HG03442 (cell line): ENCODE measurements around the gene PPP2R2C.

Source experiments
- ATAC-seq: cut with Tn5 transposase; IDR thresholded peaks from one replicate; pipeline ENCODE4 v1.9.1; 2021; ENCODE audit warnings: mild to moderate bottlenecking, moderate library complexity; ENCODE audit not compliant: unreplicated experiment

The PPP2R2C gene

GRCh38 chr4:6469898-6470501 is 2.4 kb downstream of the PPP2R2C start:
- ATAC-seq, result no peak

GRCh38 chr4:6469144-6469543 is 3.3 kb downstream of the PPP2R2C start:
- ATAC-seq, result no peak

- no peak for ATAC-seq
Measured at GRCh38 chr4:6468376-6468775, 4.0 kb downstream of the PPP2R2C start.

DNA sequence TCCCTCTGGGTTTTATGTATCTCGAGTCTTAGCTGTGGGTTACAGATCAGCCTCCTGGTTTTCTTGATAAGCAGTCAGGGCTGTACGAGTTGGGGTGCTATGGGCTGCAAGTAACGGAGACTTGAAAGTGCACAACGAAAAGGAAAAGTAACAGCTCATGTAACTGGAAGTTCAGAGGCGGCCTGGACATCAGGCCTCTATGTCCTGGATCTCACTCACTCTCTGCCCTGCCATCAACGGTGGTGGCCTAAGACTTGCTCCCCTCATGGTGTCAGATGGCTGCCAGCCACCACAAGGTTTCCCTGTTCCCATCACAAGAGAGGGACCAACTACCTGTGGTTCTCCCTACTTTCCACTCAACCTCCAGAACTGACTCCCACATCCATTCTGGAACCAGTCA is 4.8 kb downstream of the PPP2R2C start:
- ATAC-seq, result no peak

DNA sequence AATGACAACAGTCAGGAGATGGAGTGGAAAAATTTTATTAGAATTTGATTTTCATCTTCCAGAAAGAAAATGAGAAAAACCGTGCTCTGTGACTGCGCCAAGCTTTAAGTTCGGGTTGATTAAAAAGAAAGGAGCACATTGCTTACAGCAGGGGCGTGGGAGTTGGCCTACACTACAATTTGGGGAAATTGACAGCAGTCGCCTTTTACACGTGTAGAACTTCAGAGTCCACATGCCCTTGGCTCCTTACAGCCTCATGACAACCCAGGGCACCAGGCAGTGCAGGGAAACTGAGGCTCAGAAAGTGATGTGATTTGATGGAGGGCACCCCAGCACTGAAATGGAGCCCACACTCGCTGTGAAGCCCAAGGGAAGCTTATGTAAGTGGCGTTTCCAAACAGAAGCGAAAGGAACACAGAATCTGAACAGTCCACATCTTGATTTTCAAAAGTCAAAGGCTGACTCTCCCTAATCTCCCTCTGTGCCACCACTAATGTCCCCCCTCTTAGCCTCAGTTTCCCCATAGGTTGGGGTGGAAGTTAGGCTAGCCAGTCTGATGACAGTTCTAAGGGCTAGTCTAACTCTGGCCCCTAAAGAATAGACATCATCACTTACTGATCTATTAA is 5.5 kb downstream of the PPP2R2C start:
- no peak for ATAC-seq

- no peak for ATAC-seq
Measured at GRCh38 chr4:6465955-6466354, 6.5 kb downstream of the PPP2R2C start.

DNA sequence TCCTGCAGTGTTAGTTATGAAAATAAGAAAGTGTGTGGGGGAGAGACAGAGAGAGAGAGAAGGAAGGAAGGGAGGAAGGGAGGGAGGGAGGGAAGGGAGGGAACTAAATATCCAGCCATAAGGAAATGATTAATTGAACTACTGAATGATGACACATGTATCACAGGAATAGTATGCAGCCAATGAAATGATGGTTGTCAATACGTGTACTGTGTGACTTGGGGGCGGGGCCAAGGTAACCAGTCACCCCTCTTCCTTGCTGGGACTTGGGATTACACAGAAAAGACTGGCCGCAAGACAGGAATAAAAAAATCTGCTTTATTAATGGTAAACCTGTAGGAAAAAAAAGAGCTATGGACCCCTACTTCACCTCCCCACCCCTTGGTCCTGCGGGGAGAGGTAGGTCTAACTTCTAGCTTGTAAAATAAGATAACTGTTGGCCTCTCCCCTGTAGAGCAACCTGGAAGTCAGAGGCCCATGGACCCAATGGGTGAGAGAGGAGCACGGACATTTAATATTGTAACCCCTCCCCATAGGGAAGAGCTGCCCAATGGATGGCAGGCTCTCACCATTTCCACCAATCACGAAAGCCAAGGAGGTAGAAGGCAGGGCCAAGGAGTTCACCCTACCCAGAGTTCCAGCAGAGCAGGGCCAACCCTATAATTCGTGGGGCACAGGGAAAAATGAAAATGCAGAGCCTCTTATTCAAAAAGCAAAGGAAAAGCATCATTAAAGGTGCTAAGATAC is 7.4 kb downstream of the PPP2R2C start:
- no peak for ATAC-seq

- ATAC-seq, result no peak
Measured at GRCh38 chr4:6463311-6464289, 8.8 kb downstream of the PPP2R2C start.

- ATAC-seq, result no peak
Measured at GRCh38 chr4:6461301-6462165, 10.9 kb downstream of the PPP2R2C start.

DNA sequence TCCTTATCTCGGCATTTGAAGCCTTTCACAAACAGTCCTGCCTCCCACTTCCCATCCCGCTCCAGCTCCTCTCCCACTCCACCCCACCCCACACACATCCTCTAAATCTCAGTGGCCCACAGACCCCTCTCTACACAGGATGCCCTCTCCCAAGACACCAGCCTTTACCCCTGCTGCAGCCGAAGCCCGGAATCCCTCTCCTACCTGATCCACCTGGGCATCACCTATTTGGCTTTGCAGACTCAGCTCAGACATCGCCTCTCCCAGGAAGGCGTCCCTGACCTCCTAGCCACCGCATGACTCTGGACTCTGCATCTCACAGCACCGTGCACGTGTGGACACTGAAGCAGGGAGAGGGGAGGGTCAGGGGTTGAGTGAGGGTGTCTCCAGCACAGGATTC is 11.5 kb downstream of the PPP2R2C start:
- no peak for ATAC-seq

- no peak for ATAC-seq
Measured at GRCh38 chr4:6458528-6458927, 13.9 kb downstream of the PPP2R2C start.

DNA sequence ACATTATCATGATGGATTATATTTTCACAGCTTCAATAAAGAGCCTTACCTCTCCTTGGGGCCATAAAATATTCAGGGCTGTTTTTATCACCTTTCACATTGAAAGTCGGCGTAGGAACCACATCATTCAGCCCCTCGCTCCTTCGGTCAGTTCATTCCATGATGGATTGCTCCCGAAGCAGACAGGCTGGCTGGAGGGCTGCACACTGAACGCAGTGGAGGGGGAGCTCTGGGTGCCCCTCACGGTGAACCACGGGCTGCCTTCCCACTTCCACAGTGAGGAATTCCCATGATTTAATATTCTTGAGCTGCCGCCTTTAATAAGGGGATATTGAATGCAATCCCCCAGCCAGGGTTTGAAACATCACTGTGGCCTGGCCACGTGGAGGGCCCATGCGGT is 16.0 kb downstream of the PPP2R2C start:
- no peak for ATAC-seq

- no peak for ATAC-seq
Measured at GRCh38 chr4:6454112-6454910, 18.1 kb downstream of the PPP2R2C start.

GRCh38 chr4:6453688-6453990 is 18.8 kb downstream of the PPP2R2C start:
- ATAC-seq, result no peak

GRCh38 chr4:6452897-6453687 is 19.3 kb downstream of the PPP2R2C start:
- no peak for ATAC-seq

DNA sequence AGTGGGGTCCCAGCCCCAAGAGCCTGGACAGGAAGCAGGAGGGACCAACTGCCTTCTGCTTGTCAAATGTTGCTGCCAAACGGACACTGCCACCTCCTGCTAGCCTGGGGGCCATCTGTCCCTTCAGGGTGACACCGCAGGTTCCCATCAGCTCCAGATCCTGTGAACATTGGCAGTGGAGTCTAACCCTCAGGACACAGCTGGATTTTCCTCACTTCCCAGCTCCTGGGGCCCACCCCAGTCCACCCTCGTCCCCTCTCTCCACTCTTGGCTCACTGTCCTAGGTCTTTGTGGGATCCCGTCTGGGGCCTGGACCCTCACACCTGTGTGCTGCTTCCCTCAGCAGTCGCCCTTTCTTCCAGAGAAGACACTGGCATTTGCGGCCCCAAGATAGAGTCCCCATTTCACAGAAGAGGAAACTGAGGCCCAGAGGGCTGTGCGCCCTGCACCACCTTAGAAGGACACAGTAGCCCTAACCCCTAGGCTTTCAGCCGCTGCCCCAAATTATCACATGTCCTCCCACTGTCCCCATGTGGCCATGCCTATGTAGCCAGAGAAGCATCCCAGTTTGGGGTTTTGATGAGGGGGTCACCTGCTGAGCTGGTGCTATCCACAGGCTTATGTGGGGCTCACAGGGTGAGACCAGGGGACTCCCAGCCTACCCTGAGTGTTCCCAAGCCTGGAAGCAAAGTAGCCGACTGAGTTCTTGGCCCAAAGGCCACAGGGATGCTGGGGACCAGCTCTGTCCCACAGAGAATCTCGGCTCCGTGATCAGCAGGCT is 20.1 kb downstream of the PPP2R2C start:
- no peak for ATAC-seq

- ATAC-seq, result no peak
Measured at GRCh38 chr4:6451309-6451708, 21.1 kb downstream of the PPP2R2C start.

DNA sequence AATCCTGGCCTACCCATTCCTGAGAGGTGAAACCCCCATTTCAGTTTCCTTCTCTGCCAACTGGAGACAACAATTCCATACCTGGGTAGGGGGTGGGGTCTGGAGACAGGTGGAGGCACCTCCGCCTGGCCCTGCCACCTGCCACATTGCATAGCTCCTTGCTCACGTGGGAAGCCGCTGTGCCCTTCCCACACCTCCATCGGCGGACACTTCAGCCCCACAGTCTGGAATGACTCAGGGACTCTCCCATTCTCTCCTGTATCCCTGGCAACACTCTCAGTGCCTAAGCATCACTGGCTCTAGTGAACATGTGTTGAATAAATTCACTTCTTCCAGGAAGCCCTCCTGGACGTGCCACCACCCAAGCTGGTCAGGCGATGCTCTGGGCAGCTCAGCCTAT is 21.7 kb downstream of the PPP2R2C start:
- no peak for ATAC-seq
